HCT116 (cell line): ENCODE measurements around the gene NEUROG1. TPM values are rescaled to one million over a fixed set of nuclear protein-coding genes. Genes with fewer than 3 reads are reported as not detected.

Experiments
- ATAC-seq: fragments of 200-7000 bp; cut with Tn5 transposase; 2 replicates; pipeline ENCODE4 v1.9.1; 2020; ENCODE audit warnings: mild to moderate bottlenecking, moderate library complexity
- BruUV-seq: library from RNA; stranded (reverse); fragments of 400-500 nt; replicated peaks from 2 replicates; lab custom pipeline; 2021; lab: Mats Ljungman, UMichigan
- CTCF ChIA-PET: fragments of 300-600 bp; sonication (Branson Sonifier 250); formaldehyde crosslinking; loops from one replicate; lab custom pipeline; 2021; ENCODE audit warnings: antibody characterized with exemption; lab: Charles Lee
- POLR2A ChIA-PET: fragments of 300-600, 350-600 bp; sonication (Branson Sonifier 250); formaldehyde crosslinking; loops from one replicate; lab custom pipeline; 2021; ENCODE audit warnings: antibody characterized with exemption; lab: Charles Lee
- RAD21 ChIA-PET, 2 experiments: fragments of 300-600 bp; sonication (Branson Sonifier 250); formaldehyde crosslinking; loops; one replicate each; lab custom pipeline; 2023; ENCODE audit warnings: low total read pairs in 2 of 2; ENCODE audit not compliant: uncharacterized antibody in 2 of 2, unreplicated experiment in 2 of 2, low non-redundant PET in 1 of 2; lab: Charles Lee
- DNase-seq: peaks from one replicate; pipeline ENCODE4 v3.0.0-alpha.2; 2010; ENCODE audit warnings: low read depth, low spot score
- H2AFZ ChIP-seq: fragments of 200-600 bp; shearing (Covaris generic), sonication (generic); 2 replicates; pipeline ENCODE4 v1.6.1; 2017; ENCODE audit warnings: low read depth, mixed run types, mixed read lengths, antibody characterized with exemption, low read length; ENCODE audit not compliant: poor library complexity, severe bottlenecking
- H3K27ac ChIP-seq: 2 replicates; pipeline ENCODE4 v1.5.1; 2012; ENCODE audit warnings: low read depth, low read length
- H3K27me3 ChIP-seq: fragments of 200-600 bp; sonication (generic); 2 replicates; pipeline ENCODE4 v1.6.1; 2016; ENCODE audit warnings: mixed run types, low read length, mixed read lengths; ENCODE audit not compliant: insufficient read depth
- H3K36me3 ChIP-seq, 2 experiments: fragments of 200-500 bp in 1 of 2; fragments of 200-600 bp in 1 of 2; sonication (Bioruptor generic) in 1 of 2; sonication (generic) in 1 of 2; 2 replicates each; pipeline versions ENCODE4 v1.5.1 to v1.6.1; 2014 to 2016; ENCODE audit warnings: low read length in 2 of 2, inconsistent platforms in 1 of 2, mixed read lengths in 1 of 2, mixed run types in 1 of 2; ENCODE audit not compliant: insufficient read depth in 2 of 2, control insufficient read depth in 1 of 2
- H3K4me1 ChIP-seq, 2 experiments: fragments of 200-600 bp in 1 of 2; sonication (generic) in 1 of 2; 2 replicates each; pipeline versions ENCODE4 v1.5.1 to v1.6.1; 2012 to 2017; ENCODE audit warnings: low read length in 2 of 2, inconsistent platforms in 1 of 2, mild to moderate bottlenecking in 1 of 2, mixed read lengths in 1 of 2, mixed run types in 1 of 2, moderate library complexity in 1 of 2; ENCODE audit not compliant: insufficient read depth in 2 of 2, control insufficient read depth in 1 of 2
- H3K4me2 ChIP-seq: fragments of 200-600 bp; sonication (generic); 2 replicates; pipeline ENCODE4 v1.6.1; 2017; ENCODE audit warnings: mixed run types, low read length, mixed read lengths
- H3K4me3 ChIP-seq, 2 experiments: fragments of 200-600 bp in 1 of 2; sonication (generic) in 1 of 2; replicated peaks in 1 of 2; 2 replicates each; pipeline ENCODE4 v1.5.1; 2011 to 2016; ENCODE audit warnings: low read length in 2 of 2, control low read depth in 1 of 2, low read depth in 1 of 2, mild to moderate bottlenecking in 1 of 2, mixed read lengths in 1 of 2, mixed run types in 1 of 2
- H3K79me2 ChIP-seq: fragments of 200-600 bp; sonication (generic); 2 replicates; pipeline ENCODE4 v1.6.1; 2017; ENCODE audit warnings: mild to moderate bottlenecking, mixed run types, low read length, moderate library complexity, mixed read lengths; ENCODE audit not compliant: insufficient read depth
- H3K9ac ChIP-seq: fragments of 200-600 bp; sonication (generic); 2 replicates; pipeline ENCODE4 v1.6.1; 2016; ENCODE audit warnings: low read length, mixed read lengths
- H3K9me2 ChIP-seq: fragments of 200-600 bp; sonication (generic), shearing (Covaris generic); 2 replicates; pipeline ENCODE4 v1.6.1; 2017; ENCODE audit warnings: mixed run types, mild to moderate bottlenecking, moderate library complexity; ENCODE audit not compliant: insufficient read depth
- H3K9me3 ChIP-seq, 2 experiments: fragments of 200-500 bp in 1 of 2; fragments of 200-600 bp in 1 of 2; sonication (Bioruptor generic) in 1 of 2; sonication (generic) in 1 of 2; 2 replicates each; pipeline ENCODE4 v1.6.1; 2014 to 2017; ENCODE audit warnings: low read length in 2 of 2, mixed read lengths in 2 of 2, inconsistent platforms in 1 of 2, low read depth in 1 of 2, mild to moderate bottlenecking in 1 of 2, mixed run types in 1 of 2, moderate library complexity in 1 of 2; ENCODE audit not compliant: control insufficient read depth in 1 of 2, insufficient read depth in 1 of 2
- H4K20me1 ChIP-seq: fragments of 200-600 bp; sonication (generic), shearing (Covaris generic); 2 replicates; pipeline ENCODE4 v1.6.1; 2017; ENCODE audit warnings: mixed run types, mild to moderate bottlenecking, moderate library complexity; ENCODE audit not compliant: insufficient read depth
- CBX3 ChIP-seq: IDR thresholded peaks from 2 replicates; pipeline ENCODE4 v1.6.1; 2012; ENCODE audit warnings: low read depth
- EGR1 ChIP-seq: IDR thresholded peaks from 2 replicates; pipeline ENCODE4 v1.6.1; 2012; ENCODE audit warnings: low read depth
- ELF1 ChIP-seq: IDR thresholded peaks from 2 replicates; pipeline ENCODE4 v1.6.1; 2012; ENCODE audit warnings: low read depth, borderline replicate concordance
- EZH2phosphoT487 ChIP-seq: fragments of 200-600 bp; IDR thresholded peaks from 2 replicates; pipeline ENCODE4 v1.6.1; 2018; ENCODE audit warnings: antibody characterized with exemption, borderline replicate concordance
- JUND ChIP-seq: IDR thresholded peaks from 2 replicates; pipeline ENCODE4 v1.6.1; 2012
- POLR2A ChIP-seq: IDR thresholded peaks from 2 replicates; pipeline ENCODE4 v1.7.0; 2011; ENCODE audit warnings: borderline replicate concordance; ENCODE audit not compliant: insufficient read depth, insufficient read length; ENCODE audit errors: extremely low read depth
- RAD21 ChIP-seq: IDR thresholded peaks from 2 replicates; pipeline ENCODE4 v1.6.1; 2012; ENCODE audit warnings: low read depth, mild to moderate bottlenecking
- SIN3A ChIP-seq: IDR thresholded peaks from 2 replicates; pipeline ENCODE4 v1.6.1; 2012; ENCODE audit warnings: low read depth
- SP1 ChIP-seq: IDR thresholded peaks from 2 replicates; pipeline ENCODE4 v1.6.1; 2012; ENCODE audit warnings: low read depth
- SRF ChIP-seq: IDR thresholded peaks from 2 replicates; pipeline ENCODE4 v1.6.1; 2012; ENCODE audit warnings: low read depth
- TCF7L2 ChIP-seq: IDR thresholded peaks from 2 replicates; pipeline ENCODE4 v1.7.0; 2011; ENCODE audit warnings: borderline replicate concordance, inconsistent platforms; ENCODE audit not compliant: insufficient read depth, insufficient read length; ENCODE audit errors: extremely low read depth
- YY1 ChIP-seq: IDR thresholded peaks from 2 replicates; pipeline ENCODE4 v1.6.1; 2011; ENCODE audit warnings: low read length, low read depth, moderate library complexity, mild to moderate bottlenecking; ENCODE audit not compliant: insufficient replicate concordance; ENCODE audit errors: extremely low read depth
- ZFX ChIP-seq: fragments of 450-650 bp; IDR thresholded peaks from 2 replicates; pipeline ENCODE4 v1.6.1; 2017
- intact Hi-C: fragments of 100-400 bp; cut with micrococcal nuclease; formaldehyde crosslinking; loops from 2 replicates; pipeline ENCODE4 v1.10.0; 2022
- total RNA-seq: library from RNA; stranded (reverse); gene quantifications from one replicate; pipeline ENCODE4 v1.2.1, GENCODE V29; 2021; ENCODE audit not compliant: unreplicated experiment
- TF ChIP-seq, protein P1 (sequence below): IDR thresholded peaks from 2 replicates; pipeline ENCODE4 v1.6.1; 2012
- TF ChIP-seq, protein P2 (sequence below): IDR thresholded peaks from 2 replicates; pipeline ENCODE4 v1.6.1; 2011; ENCODE audit warnings: mild to moderate bottlenecking, low read length, moderate library complexity; ENCODE audit not compliant: insufficient replicate concordance; ENCODE audit errors: extremely low read depth
- TF ChIP-seq, protein P3 (sequence below), 3 experiments: fragments of 200-600 bp in 1 of 3; sonication (generic) in 1 of 3; IDR thresholded peaks in 2 of 3; conservative IDR thresholded peaks in 1 of 3; 2 replicates each; pipeline ENCODE4 v1.5.1; 2012 to 2017; ENCODE audit warnings: low read depth in 2 of 3, low read length in 2 of 3, antibody characterized with exemption in 1 of 3, borderline replicate concordance in 1 of 3, control low read depth in 1 of 3, mild to moderate bottlenecking in 1 of 3, mixed read lengths in 1 of 3, mixed run types in 1 of 3, moderate library complexity in 1 of 3; ENCODE audit not compliant: insufficient read depth in 1 of 3

The NEUROG1 gene
- total RNA-seq, 1 experiment from 2014 or later, result not detected

DNA sequence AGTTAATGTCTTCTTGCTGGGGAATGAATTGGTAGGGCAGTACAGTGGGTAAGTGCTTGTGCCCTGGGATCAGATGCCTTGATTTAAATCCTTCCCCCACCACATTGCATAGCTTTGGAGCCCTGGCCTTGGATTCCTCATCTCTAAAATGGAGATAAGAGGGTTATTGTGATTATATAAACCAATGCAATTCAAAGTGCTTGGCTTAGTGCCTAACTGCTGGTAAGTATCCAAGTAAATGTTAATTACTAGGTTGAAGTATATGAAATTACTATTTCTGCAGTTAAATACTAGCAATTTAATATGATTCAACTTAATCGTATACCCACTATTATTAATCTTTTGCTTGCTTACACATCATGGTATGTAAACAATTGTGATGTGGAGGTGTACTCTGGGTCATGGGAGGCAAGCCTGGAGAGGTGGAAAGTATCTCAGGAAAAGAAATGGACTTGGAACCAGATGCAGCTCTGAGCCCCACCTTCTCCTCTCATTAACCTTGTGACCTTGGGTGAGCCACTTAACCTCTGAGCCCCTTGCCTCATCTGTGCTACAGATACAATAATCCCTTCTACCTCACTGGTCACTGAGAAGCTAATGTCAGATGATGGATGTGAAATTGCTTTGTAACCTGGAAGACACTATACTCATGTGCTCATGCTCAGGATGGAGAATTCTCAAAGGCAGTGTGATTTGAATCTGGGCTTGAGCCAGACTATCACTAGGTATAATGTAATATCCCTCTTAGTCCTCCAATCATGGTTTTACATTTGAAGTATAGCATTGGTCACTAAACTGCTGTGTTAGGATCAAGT, 23.8 kb downstream of the NEUROG1 start:
- ATAC-seq, result no peak
- no peak overlapping the region for H3K27ac ChIP-seq
- H3K36me3 ChIP-seq, result no peaks in the 10 kb centered on the region
- H3K9ac ChIP-seq, result no peak overlapping the region
- no peaks in the 10 kb centered on the region for H3K4me1 ChIP-seq
- DNase-seq, result no peak
- H3K9me2 ChIP-seq, result no peaks in the 10 kb centered on the region
- H3K79me2 ChIP-seq, result no peaks in the 10 kb centered on the region
- no peak overlapping the region for H3K4me3 ChIP-seq
- CTCF ChIA-PET, result no interaction called here
- H3K9me3 ChIP-seq, result no peaks in the 10 kb centered on the region
- RAD21 ChIA-PET, result no interaction called here
- no TSS peak for BruUV-seq
- no peak overlapping the region for H2AFZ ChIP-seq
- H3K27me3 ChIP-seq, result peaks cover 24% of the 10 kb centered on the region; the same call in 1 of the 2 replicates
- no peak overlapping the region for H3K4me2 ChIP-seq
- no peaks in the 10 kb centered on the region for H4K20me1 ChIP-seq
- POLR2A ChIA-PET, result no interaction called here
- TF ChIP-seq, protein P1, sequence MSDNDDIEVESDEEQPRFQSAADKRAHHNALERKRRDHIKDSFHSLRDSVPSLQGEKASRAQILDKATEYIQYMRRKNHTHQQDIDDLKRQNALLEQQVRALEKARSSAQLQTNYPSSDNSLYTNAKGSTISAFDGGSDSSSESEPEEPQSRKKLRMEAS, result no peak
- intact Hi-C loops, result no loop called here

DNA sequence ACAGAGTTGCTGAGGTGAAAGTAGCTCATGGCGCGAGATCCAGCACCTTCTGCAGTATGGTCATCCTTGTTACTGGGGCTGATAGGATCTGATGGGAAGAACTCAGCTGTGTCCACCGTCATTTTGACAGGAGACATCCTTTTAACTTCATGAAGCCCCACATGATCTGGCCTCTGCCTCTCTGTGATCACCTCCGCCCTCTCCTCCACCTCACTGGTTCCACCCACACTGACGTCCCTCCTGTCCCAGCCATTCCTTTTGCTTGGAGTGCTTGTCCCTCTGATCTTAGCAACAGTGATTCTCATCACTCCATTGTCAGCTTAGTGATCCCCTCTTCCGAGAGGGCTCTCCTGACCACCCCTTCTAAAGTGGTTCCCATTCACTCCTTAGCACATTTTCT, 25.8 kb downstream of the NEUROG1 start:
- ATAC-seq, result no peak
- no peak overlapping the region for H2AFZ ChIP-seq
- DNase-seq, result no peak
- CTCF ChIA-PET, result interaction anchor here (1.6 to 2.1 kb wide), 2 partner anchors 42 to 48 kb away, joined by 4 to 5 read pairs; no protein-coding TSS in a partner anchor
- no peaks in the 10 kb centered on the region for H3K36me3 ChIP-seq
- RAD21 ChIA-PET, result no interaction called here
- POLR2A ChIA-PET, result no interaction called here
- no peaks in the 10 kb centered on the region for H3K9me3 ChIP-seq
- no peaks in the 10 kb centered on the region for H3K9me2 ChIP-seq
- peaks cover 24% of the 10 kb centered on the region; the same call in 1 of the 2 replicates for H3K27me3 ChIP-seq
- no peak overlapping the region for H3K4me2 ChIP-seq
- no peaks in the 10 kb centered on the region for H3K79me2 ChIP-seq
- intact Hi-C loops, result no loop called here
- no peaks in the 10 kb centered on the region for H4K20me1 ChIP-seq
- H3K9ac ChIP-seq, result no peak overlapping the region
- H3K4me1 ChIP-seq, result no peaks in the 10 kb centered on the region
- no peak overlapping the region for H3K27ac ChIP-seq
- BruUV-seq, result no TSS peak
- H3K4me3 ChIP-seq, result no peak overlapping the region
- no peak for TF ChIP-seq SRF
- no peak for TF ChIP-seq SIN3A
- no peak for TF ChIP-seq RAD21
- TF ChIP-seq, protein P2, sequence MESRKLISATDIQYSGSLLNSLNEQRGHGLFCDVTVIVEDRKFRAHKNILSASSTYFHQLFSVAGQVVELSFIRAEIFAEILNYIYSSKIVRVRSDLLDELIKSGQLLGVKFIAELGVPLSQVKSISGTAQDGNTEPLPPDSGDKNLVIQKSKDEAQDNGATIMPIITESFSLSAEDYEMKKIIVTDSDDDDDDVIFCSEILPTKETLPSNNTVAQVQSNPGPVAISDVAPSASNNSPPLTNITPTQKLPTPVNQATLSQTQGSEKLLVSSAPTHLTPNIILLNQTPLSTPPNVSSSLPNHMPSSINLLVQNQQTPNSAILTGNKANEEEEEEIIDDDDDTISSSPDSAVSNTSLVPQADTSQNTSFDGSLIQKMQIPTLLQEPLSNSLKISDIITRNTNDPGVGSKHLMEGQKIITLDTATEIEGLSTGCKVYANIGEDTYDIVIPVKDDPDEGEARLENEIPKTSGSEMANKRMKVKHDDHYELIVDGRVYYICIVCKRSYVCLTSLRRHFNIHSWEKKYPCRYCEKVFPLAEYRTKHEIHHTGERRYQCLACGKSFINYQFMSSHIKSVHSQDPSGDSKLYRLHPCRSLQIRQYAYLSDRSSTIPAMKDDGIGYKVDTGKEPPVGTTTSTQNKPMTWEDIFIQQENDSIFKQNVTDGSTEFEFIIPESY, result no peak
- TF ChIP-seq JUND, result no peak
- TF ChIP-seq ELF1, result no peak
- TF ChIP-seq, protein P3, sequence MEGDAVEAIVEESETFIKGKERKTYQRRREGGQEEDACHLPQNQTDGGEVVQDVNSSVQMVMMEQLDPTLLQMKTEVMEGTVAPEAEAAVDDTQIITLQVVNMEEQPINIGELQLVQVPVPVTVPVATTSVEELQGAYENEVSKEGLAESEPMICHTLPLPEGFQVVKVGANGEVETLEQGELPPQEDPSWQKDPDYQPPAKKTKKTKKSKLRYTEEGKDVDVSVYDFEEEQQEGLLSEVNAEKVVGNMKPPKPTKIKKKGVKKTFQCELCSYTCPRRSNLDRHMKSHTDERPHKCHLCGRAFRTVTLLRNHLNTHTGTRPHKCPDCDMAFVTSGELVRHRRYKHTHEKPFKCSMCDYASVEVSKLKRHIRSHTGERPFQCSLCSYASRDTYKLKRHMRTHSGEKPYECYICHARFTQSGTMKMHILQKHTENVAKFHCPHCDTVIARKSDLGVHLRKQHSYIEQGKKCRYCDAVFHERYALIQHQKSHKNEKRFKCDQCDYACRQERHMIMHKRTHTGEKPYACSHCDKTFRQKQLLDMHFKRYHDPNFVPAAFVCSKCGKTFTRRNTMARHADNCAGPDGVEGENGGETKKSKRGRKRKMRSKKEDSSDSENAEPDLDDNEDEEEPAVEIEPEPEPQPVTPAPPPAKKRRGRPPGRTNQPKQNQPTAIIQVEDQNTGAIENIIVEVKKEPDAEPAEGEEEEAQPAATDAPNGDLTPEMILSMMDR (IDR thresholded peaks at IDR 0.05 in 2 of 3, conservative IDR thresholded peaks at IDR 0.05 in 1 of 3; ENCODE audit: borderline replicate concordance in 1 of 3, insufficient read depth in 1 of 3, low read depth in 2 of 3, low read length in 2 of 3), result no peak
- no peak for TF ChIP-seq EZH2phosphoT487
- no peak for TF ChIP-seq POLR2A
- no peak for TF ChIP-seq ZFX
- no peak for TF ChIP-seq CBX3
- TF ChIP-seq, protein P1, result no peak
- no peak for TF ChIP-seq TCF7L2
- no peak for TF ChIP-seq EGR1
- TF ChIP-seq YY1, result no peak
- no peak for TF ChIP-seq SP1
